Cardiac septum (tissue), 1 donor: ENCODE data around the gene FBXO11. TPM values are rescaled to one million over a fixed set of nuclear protein-coding genes. Genes with fewer than 3 reads are reported as not detected.
"Not testable (repeated sequence)": the region's sequence is repeated elsewhere in the genome, so short reads cannot be mapped to it uniquely, and the experiment has no call there.

ENCODE experiments used
- DNase-seq: peaks from one replicate; pipeline ENCODE4 v3.0.0-alpha.2; 2020; ENCODE audit warnings: low spot score
- intact Hi-C: fragments of 100-400 bp; cut with DNase I; formaldehyde crosslinking; loops from one replicate; pipeline ENCODE4 v1.14.0; 2022
- total RNA-seq: library from RNA; stranded (reverse); fragmentation: NEBNext Ultra II Directional; extraction: Animal tissue kit (Norgen Biotek cat#: 25700); gene quantifications from one replicate; pipeline ENCODE4 v1.2.1, GENCODE V29; 2021
- donor health status: DM: no; HTN: no; CAD: no.

The FBXO11 gene
- total RNA-seq, 1 donor from 2014 or later, result 36.8 TPM

- intact Hi-C loops, result loop anchor here (10.0 kb wide), 1 partner anchor 454 kb away; no protein-coding TSS in a partner anchor
- DNase-seq, result no peak
Observed at GRCh38 chr2:47900857-47901256, 5.4 kb downstream of the FBXO11 start.

- intact Hi-C loops, result loop anchor here (10.0 kb wide), 1 partner anchor 455 kb away; no protein-coding TSS in a partner anchor
- DNase-seq, result no peak
Observed at GRCh38 chr2:47899915-47900816, 6.1 kb downstream of the FBXO11 start.

GRCh38 chr2:47897883-47898731 is 8.2 kb downstream of the FBXO11 start:
- no peak for DNase-seq
- intact Hi-C loops, result no loop called here

GRCh38 chr2:47897191-47897882 is 9.0 kb downstream of the FBXO11 start:
- intact Hi-C loops, DNase-seq: not testable (repeated sequence)

DNA sequence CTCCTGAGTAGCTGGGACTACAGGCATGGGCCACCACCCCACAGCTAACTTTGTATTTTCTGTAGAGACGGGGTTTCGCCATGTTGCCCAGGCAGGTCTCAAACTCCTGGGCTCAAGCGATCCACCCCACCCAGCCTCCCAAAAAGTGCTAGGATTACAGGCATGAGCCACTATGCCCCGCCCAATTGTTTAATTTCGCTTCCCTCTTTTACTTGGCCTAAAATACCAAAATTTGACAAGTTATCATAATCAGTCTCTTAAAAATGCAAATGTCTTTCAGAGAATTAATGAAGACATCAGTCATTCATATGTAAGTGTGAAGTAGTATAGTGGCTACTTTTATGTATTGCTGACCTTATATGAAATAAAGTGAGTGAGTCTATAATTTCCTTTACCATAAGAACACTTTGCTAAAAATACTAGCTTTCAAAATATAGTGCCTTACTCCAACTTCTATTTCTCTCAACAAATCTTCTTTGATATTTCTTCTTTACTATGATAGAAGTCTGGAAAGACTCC is 9.8 kb downstream of the FBXO11 start:
- no peak for DNase-seq
- intact Hi-C loops, result no loop called here

DNA sequence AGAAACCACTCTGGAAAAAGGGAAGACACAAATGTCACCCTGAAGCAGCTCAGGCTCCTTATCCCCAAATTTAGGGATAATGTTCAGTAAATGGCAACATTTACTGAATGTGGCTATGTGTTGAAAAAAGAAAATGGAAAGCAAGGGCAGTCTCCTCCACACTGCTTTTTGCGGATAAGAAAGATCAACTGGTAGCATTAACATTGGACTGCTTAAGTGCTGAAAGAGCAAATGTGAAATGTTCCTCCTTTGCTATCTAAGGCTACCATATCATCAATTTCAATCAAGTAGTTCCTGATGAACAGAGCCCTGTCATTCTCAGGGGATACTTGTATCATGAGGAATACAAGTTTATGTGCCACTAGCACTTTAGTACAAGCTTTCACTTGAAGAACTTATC is 12.5 kb downstream of the FBXO11 start:
- DNase-seq, result no peak
- intact Hi-C loops, result no loop called here

DNA sequence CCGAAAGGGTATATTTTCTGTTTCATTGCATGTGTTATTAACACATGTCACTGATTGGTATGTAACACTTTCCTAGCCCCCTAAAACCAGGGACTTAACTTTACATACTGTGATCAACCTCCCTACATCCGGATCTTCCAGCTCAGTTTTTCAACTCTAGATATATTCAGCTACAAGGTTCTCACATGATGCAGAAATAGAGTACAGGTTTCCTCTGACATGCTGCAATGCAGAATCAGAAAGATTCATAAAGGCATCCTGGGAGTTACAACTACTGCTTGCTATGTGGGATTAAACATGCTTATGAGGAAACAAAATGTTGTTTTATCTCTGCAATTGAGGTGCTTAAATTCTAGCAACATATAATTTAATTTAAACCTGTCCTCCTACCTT is 14.0 kb downstream of the FBXO11 start:
- DNase-seq, result no peak
- intact Hi-C loops, result no loop called here

DNA sequence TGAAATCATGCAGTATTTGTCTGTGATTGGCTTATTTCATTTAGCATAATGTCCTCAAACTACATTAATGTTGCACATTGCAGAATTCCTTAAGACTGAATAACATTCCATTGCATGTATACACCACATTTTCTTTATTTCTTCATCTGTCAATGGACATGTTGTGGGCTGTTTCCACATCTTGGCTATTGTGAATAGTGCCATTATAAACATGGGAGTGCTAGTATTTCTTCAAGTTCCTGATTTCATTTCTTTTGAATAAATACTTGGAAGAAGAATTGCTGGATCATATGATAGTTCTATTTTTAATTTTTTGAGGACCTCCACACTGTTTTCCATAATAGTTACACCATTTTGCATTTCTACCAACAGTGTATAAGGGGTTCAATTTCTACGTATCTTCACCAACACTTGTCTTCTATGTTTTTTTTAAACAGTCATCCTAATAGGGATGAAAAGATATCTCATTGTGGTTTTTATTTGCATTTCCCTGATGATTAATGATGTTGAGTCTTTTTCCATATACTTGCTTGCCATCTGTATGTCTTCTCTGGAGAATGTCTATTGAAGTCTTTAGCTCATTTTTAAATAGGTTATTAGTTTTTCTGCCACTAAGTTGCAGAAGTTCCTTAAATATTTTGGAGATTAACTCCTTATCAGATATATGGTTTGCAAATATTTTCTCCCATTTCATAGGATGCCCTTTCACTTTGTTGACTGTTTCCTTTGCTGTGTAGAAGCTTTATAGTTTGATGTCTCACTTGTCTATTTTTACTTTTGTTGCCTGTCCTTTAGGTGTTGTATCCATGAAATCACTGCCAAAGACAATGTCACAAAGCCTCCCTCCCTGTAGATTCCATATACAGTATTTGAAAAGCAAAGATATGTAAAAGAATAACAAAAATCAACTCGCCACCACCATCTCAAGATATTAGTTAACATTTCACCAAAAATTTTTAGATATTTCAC is 14.6 kb downstream of the FBXO11 start:
- intact Hi-C loops, result no loop called here
- no peak for DNase-seq

- intact Hi-C loops, result no loop called here
Observed at GRCh38 chr2:47890711-47891368, 15.5 kb downstream of the FBXO11 start.

GRCh38 chr2:47888581-47889280 is 17.6 kb downstream of the FBXO11 start:
- DNase-seq, result no peak
- intact Hi-C loops, result no loop called here

More at GRCh38 chr2:47890711-47891368, 15.5 kb downstream of the FBXO11 start:
- DNase-seq, result no peak

- intact Hi-C loops, result no loop called here
- no peak for DNase-seq
Observed at GRCh38 chr2:47876912-47877311, 29.4 kb downstream of the FBXO11 start.

- intact Hi-C loops, result no loop called here
- DNase-seq, result no peak
Observed at GRCh38 chr2:47872941-47873340, 33.4 kb downstream of the FBXO11 start.

- intact Hi-C loops, result no loop called here
- DNase-seq, result no peak
Observed at GRCh38 chr2:47870641-47871540, 35.4 kb downstream of the FBXO11 start.

- no peak for DNase-seq
- intact Hi-C loops, result no loop called here
Observed at GRCh38 chr2:47869859-47870595, 36.3 kb downstream of the FBXO11 start.

DNA sequence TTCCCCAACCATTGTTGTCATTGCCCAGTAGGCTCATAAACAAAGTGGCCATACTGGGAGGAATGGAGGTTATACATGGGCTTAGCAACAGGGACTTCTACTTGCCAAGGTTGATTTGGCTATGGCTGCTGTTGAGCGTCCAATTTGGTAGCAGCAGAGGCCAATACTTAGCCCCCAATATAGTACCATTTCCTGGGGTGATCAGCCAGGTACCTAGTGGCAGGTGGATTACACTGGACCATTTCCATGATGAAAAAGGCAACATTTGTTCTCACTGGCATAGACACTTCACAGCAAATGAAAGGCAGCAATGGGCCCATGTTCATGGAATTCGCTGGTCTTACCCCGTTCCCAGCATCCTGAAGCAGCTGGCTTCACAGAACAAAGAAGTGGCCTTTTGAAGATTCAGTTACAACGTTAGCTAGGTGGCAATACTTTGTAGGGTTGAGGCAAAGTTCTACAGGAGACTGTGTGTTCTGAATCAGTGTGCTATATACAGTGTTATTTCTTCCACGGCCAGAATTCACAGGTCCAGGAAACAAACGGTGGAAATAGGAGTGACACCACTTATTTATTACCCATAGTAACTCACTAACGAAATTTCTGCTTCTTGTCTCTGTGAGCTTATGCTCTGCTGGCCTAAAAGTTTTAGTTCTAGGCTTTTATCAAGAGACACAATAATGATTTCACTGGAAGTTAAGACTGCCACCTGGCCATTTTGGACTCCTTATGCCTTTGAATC is 37.5 kb downstream of the FBXO11 start:
- intact Hi-C loops, result no loop called here
- DNase-seq, result no peak
